Measurements from ENCODE around the gene BEGAIN. TPM values are rescaled to one million over a fixed set of nuclear protein-coding genes. Genes with fewer than 3 reads are reported as not detected.

Gene BEGAIN
- total RNA-seq, 1 donor from 2014 or later: 3.2 TPM

- no peak for TF ChIP-seq CTCF (IDR thresholded peaks at IDR 0.05; ENCODE audit: insufficient read depth, low read length, poor library complexity, severe bottlenecking)
- H3K27me3 ChIP-seq (ENCODE audit: control insufficient read depth, insufficient read depth, low read length): peaks cover 29% of the 10 kb centered on the region
- no peak overlapping the region for H3K4me3 ChIP-seq (ENCODE audit: low read depth, low read length)
- DNase-seq (ENCODE audit: low read depth): no peak
- no peaks in the 10 kb centered on the region for H3K36me3 ChIP-seq (ENCODE audit: control insufficient read depth, insufficient read depth, low read length)
Observed at GRCh38 chr14:100629098-100629497, 41.9 kb upstream of the BEGAIN start.

GRCh38 chr14:100628225-100628624 lies 41.0 kb upstream of the BEGAIN start:
- no peaks in the 10 kb centered on the region for H3K36me3 ChIP-seq (ENCODE audit: control insufficient read depth, insufficient read depth, low read length)
- TF ChIP-seq CTCF (IDR thresholded peaks at IDR 0.05; ENCODE audit: insufficient read depth, low read length, poor library complexity, severe bottlenecking): no peak
- no peak overlapping the region for H3K4me3 ChIP-seq (ENCODE audit: low read depth, low read length)

GRCh38 chr14:100626614-100627013 lies 39.4 kb upstream of the BEGAIN start:
- no peak for DNase-seq (ENCODE audit: low read depth)
- H3K27me3 ChIP-seq (ENCODE audit: control insufficient read depth, insufficient read depth, low read length): peaks cover 21% of the 10 kb centered on the region
- H3K36me3 ChIP-seq (ENCODE audit: control insufficient read depth, insufficient read depth, low read length): no peaks in the 10 kb centered on the region
- H3K4me3 ChIP-seq (ENCODE audit: low read depth, low read length): no peak overlapping the region
- no peak for TF ChIP-seq CTCF (IDR thresholded peaks at IDR 0.05; ENCODE audit: insufficient read depth, low read length, poor library complexity, severe bottlenecking)

More at GRCh38 chr14:100628225-100628624, 41.0 kb upstream of the BEGAIN start:
- peaks cover 24% of the 10 kb centered on the region for H3K27me3 ChIP-seq (ENCODE audit: control insufficient read depth, insufficient read depth, low read length)
- DNase-seq (ENCODE audit: low read depth): no peak

- no peak for DNase-seq (ENCODE audit: low read depth)
- TF ChIP-seq CTCF (IDR thresholded peaks at IDR 0.05; ENCODE audit: insufficient read depth, low read length, poor library complexity, severe bottlenecking): no peak
- H3K27me3 ChIP-seq (ENCODE audit: control insufficient read depth, insufficient read depth, low read length): peaks cover 31% of the 10 kb centered on the region
- H3K36me3 ChIP-seq (ENCODE audit: control insufficient read depth, insufficient read depth, low read length): no peaks in the 10 kb centered on the region
- no peak overlapping the region for H3K4me3 ChIP-seq (ENCODE audit: low read depth, low read length)
Observed at GRCh38 chr14:100623961-100624360, 36.7 kb upstream of the BEGAIN start.

- Histone ChIP-seq H3K36me3 (ENCODE audit: control insufficient read depth, insufficient read depth, low read length) (no peaks in the 10 kb centered on the region), H3K27me3 (ENCODE audit: control insufficient read depth, insufficient read depth, low read length) (peaks cover 30% of the 10 kb centered on the region), H3K4me3 (ENCODE audit: low read depth, low read length) (no peak overlapping the region)
- DNase-seq (ENCODE audit: low read depth): no peak
- no peak for TF ChIP-seq CTCF (IDR thresholded peaks at IDR 0.05; ENCODE audit: insufficient read depth, low read length, poor library complexity, severe bottlenecking)
Observed at GRCh38 chr14:100623557-100623956, 36.3 kb upstream of the BEGAIN start.

- TF ChIP-seq CTCF (IDR thresholded peaks at IDR 0.05; ENCODE audit: insufficient read depth, low read length, poor library complexity, severe bottlenecking): no peak
- Histone ChIP-seq H3K4me3 (ENCODE audit: low read depth, low read length) (no peak overlapping the region), H3K27me3 (ENCODE audit: control insufficient read depth, insufficient read depth, low read length) (peaks cover 28% of the 10 kb centered on the region), H3K36me3 (ENCODE audit: control insufficient read depth, insufficient read depth, low read length) (no peaks in the 10 kb centered on the region)
- DNase-seq (ENCODE audit: low read depth): no peak
Observed at GRCh38 chr14:100622708-100623485, 35.7 kb upstream of the BEGAIN start.
